Stomach (tissue), 4 donors: ENCODE results near the gene SRGN.
A peak's percentile ranks its signal among the peaks of the same experiment; 100 is the strongest.

Experiments used
- CTCF ChIP-seq, 7 experiments: fragments of 450-650 bp in 4 of 7; fragments of 200-600 bp in 3 of 7; sonication (generic) in 3 of 7; IDR thresholded peaks; one replicate each; pipeline ENCODE4 v1.5.1; 2016 to 2019; ENCODE audit warnings: antibody characterized with exemption in 7 of 7, control low read depth in 2 of 7, mild to moderate bottlenecking in 1 of 7
- EP300 ChIP-seq: sonication (generic); formaldehyde crosslinking; IDR thresholded peaks from one replicate; pipeline ENCODE4 v1.6.1; 2017; ENCODE audit warnings: antibody characterized with exemption
- POLR2A ChIP-seq, 4 donors: fragments of 450-650 bp; IDR thresholded peaks; one replicate each; pipeline ENCODE4 v1.6.1; 2016; ENCODE audit warnings: antibody characterized with exemption in 4 of 4, control low read depth in 2 of 4, mild to moderate bottlenecking in 1 of 4, moderate library complexity in 1 of 4
- POLR2AphosphoS5 ChIP-seq, 3 donors: sonication (generic); formaldehyde crosslinking; IDR thresholded peaks; one replicate each; pipeline ENCODE4 v1.6.1; 2016; ENCODE audit warnings: antibody characterized with exemption in 3 of 3

- no peak for TF ChIP-seq POLR2A (IDR thresholded peaks at IDR 0.05)
- TF ChIP-seq CTCF (IDR thresholded peaks at IDR 0.05), result no peak
- TF ChIP-seq EP300, result peak; percentile 89
- TF ChIP-seq POLR2AphosphoS5 (IDR thresholded peaks at IDR 0.05), result peak; percentile 38 to 76 (median 74)
Observed at GRCh38 chr10:69061305-69062161, 26.4 kb upstream of the SRGN start.
